Osteocyte (in vitro differentiated cells): ENCODE data around the gene OSBPL5. TPM values are rescaled to one million over a fixed set of nuclear protein-coding genes. Genes with fewer than 3 reads are reported as not detected.

ENCODE experiments used
- DNase-seq: peaks from one replicate; pipeline ENCODE4 v3.0.0; 2021; ENCODE audit warnings: mixed read lengths; ENCODE audit not compliant: unreplicated experiment; ENCODE audit errors: extremely low spot score
- H3K27ac Mint-ChIP-seq: one replicate; pipeline ENCODE4 v1.8.0; 2021; ENCODE audit warnings: mild to moderate bottlenecking, mixed read lengths; ENCODE audit not compliant: unreplicated experiment
- H3K27me3 Mint-ChIP-seq: one replicate; pipeline ENCODE4 v1.8.0; 2021; ENCODE audit warnings: mixed read lengths; ENCODE audit not compliant: unreplicated experiment
- H3K36me3 Mint-ChIP-seq: one replicate; pipeline ENCODE4 v1.8.0; 2021; ENCODE audit warnings: mixed read lengths; ENCODE audit not compliant: unreplicated experiment
- H3K4me1 Mint-ChIP-seq: one replicate; pipeline ENCODE4 v1.8.0; 2021; ENCODE audit warnings: mixed read lengths; ENCODE audit not compliant: unreplicated experiment
- H3K4me3 Mint-ChIP-seq: one replicate; pipeline ENCODE4 v1.8.0; 2021; ENCODE audit warnings: mild to moderate bottlenecking, moderate library complexity, mixed read lengths; ENCODE audit not compliant: unreplicated experiment
- H3K9me3 Mint-ChIP-seq: one replicate; pipeline ENCODE4 v1.8.0; 2021; ENCODE audit warnings: mixed read lengths; ENCODE audit not compliant: unreplicated experiment
- CTCF ChIP-seq: fragments of 200-600 bp; sonication (generic); IDR thresholded peaks from 2 replicates; pipeline ENCODE4 v1.5.0; 2021; ENCODE audit warnings: antibody characterized with exemption, mild to moderate bottlenecking, moderate library complexity
- total RNA-seq: library from RNA; stranded (reverse); gene quantifications from 2 replicates; pipeline ENCODE4 v1.2.1, GENCODE V29; 2021

The OSBPL5 gene
- total RNA-seq, 1 donor from 2014 or later: 47.9 TPM

GRCh38 chr11:3193373-3194015, 28.4 kb upstream of the OSBPL5 start:
- Mint-ChIP-seq H3K4me1 (no peaks in the 10 kb centered on the region), H3K27me3 (peaks cover 2% of the 10 kb centered on the region), H3K27ac (no peak overlapping the region), H3K9me3 (no peaks in the 10 kb centered on the region), H3K4me3 (no peak overlapping the region), H3K36me3 (no peaks in the 10 kb centered on the region)
- DNase-seq: no peak
- no peak for TF ChIP-seq CTCF

GRCh38 chr11:3192511-3193372, 27.6 kb upstream of the OSBPL5 start:
- Mint-ChIP-seq H3K36me3 (no peaks in the 10 kb centered on the region), H3K27me3 (peaks cover 6% of the 10 kb centered on the region)
- no peak for TF ChIP-seq CTCF

GRCh38 chr11:3191586-3192324, 26.6 kb upstream of the OSBPL5 start:
- Mint-ChIP-seq H3K27ac (no peak overlapping the region), H3K4me3 (no peak overlapping the region), H3K27me3 (peaks cover 15% of the 10 kb centered on the region), H3K36me3 (no peaks in the 10 kb centered on the region), H3K9me3 (no peaks in the 10 kb centered on the region), H3K4me1 (no peaks in the 10 kb centered on the region)
- DNase-seq: no peak
- TF ChIP-seq CTCF: no peak

More at GRCh38 chr11:3192511-3193372, 27.6 kb upstream of the OSBPL5 start:
- no peak for DNase-seq
- Mint-ChIP-seq H3K4me3 (no peak overlapping the region), H3K9me3 (no peaks in the 10 kb centered on the region), H3K4me1 (no peaks in the 10 kb centered on the region), H3K27ac (no peak overlapping the region)

GRCh38 chr11:3190600-3190999, 25.5 kb upstream of the OSBPL5 start:
- Mint-ChIP-seq H3K27ac (no peak overlapping the region), H3K4me1 (no peaks in the 10 kb centered on the region), H3K9me3 (no peaks in the 10 kb centered on the region), H3K27me3 (peaks cover 15% of the 10 kb centered on the region), H3K4me3 (no peak overlapping the region), H3K36me3 (no peaks in the 10 kb centered on the region)
- no peak for TF ChIP-seq CTCF
- no peak for DNase-seq
